ENCODE measurements around the gene ZNF831.

- no peak for TF ChIP-seq EGR1 (IDR thresholded peaks at IDR 0.05; ENCODE audit: borderline replicate concordance in 1 of 2, low read depth in 2 of 2, low read length in 2 of 2)
- no peak for TF ChIP-seq CTCF (IDR thresholded peaks at IDR 0.05 in 2 of 3, conservative IDR thresholded peaks at IDR 0.05 in 1 of 3; ENCODE audit: control insufficient read depth in 2 of 3, extremely low read depth in 1 of 3, insufficient read depth in 1 of 3, low read depth in 3 of 3, low read length in 3 of 3)
- no peak for TF ChIP-seq GATAD2B (conservative IDR thresholded peaks at IDR 0.05; ENCODE audit: low read depth)
- no peak for TF ChIP-seq NFYB (IDR thresholded peaks at IDR 0.05; ENCODE audit: insufficient read depth, low read depth, low read length)
- TF ChIP-seq REST (IDR thresholded peaks at IDR 0.05; ENCODE audit: low read depth, low read length): no peak
- TF ChIP-seq SIN3A (IDR thresholded peaks at IDR 0.05; ENCODE audit: low read depth, low read length): no peak
Measured at GRCh38 chr20:59120491-59120890, 43.1 kb upstream of the ZNF831 start.

Data from GM12878 (cell line).